ENCODE results near the gene GPR65.

DNA sequence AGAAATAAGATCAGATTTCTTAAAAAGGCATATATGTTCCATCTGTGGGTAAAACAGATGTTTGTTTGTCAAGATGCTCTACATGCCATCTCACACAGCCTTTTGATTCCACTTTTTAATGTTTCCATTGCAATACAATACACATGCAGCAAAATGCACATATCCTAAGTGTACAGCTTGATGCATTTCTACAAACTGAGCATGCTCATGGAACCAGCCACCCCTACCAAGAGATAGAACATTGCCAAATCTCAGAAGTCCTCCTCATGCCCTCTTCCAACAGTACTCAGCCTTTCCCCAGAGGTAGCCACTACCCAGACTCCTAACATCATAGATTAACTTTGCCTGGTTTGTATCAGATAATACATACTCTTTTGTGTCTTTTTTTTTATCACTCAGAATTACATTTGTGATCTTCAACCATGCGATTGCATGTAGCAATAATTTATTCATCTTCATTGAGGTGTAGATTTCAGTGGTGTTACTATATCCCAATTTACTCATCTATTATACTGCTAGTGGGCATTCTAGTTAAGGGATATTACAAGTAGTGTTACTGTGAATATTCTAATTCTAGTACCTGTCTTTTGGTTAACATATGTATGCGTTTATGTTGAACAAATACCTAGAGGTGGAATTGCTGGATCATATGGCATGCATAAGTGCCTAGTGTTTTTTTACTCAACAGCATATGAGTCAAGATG, 3.3 kb downstream of the GPR65 start:
- TF ChIP-seq CTCF (conservative IDR thresholded peaks at IDR 0.05; ENCODE audit: low read length) (no peak), EZH2phosphoT487 (IDR thresholded peaks at IDR 0.05; ENCODE audit: borderline replicate concordance) (no peak)
